DOHH2 (cell line): ENCODE measurements around the gene RHBDF2.

Experiments used
- H3F3A ChIP-seq: fragments of 200-600 bp; sonication (generic), shearing (Covaris generic); 2 replicates; pipeline ENCODE4 v1.6.0; 2016; ENCODE audit warnings: antibody characterized with exemption, mild to moderate bottlenecking; ENCODE audit not compliant: control insufficient read depth, insufficient read depth
- H3K27ac ChIP-seq: fragments of 200-600 bp; sonication (generic); 2 replicates; pipeline ENCODE4 v1.5.1; 2014; ENCODE audit warnings: low read depth, mild to moderate bottlenecking, low read length, moderate library complexity
- H3K27me3 ChIP-seq: fragments of 200-600 bp; sonication (generic); 2 replicates; pipeline ENCODE4 v1.6.1; 2014; ENCODE audit warnings: mild to moderate bottlenecking, low read length, mixed read lengths; ENCODE audit not compliant: control insufficient read depth
- H3K36me3 ChIP-seq: fragments of 200-600 bp; sonication (generic); 2 replicates; pipeline ENCODE4 v1.6.1; 2014; ENCODE audit warnings: mild to moderate bottlenecking, low read length, moderate library complexity, mixed read lengths; ENCODE audit not compliant: control insufficient read depth
- H3K4me1 ChIP-seq: fragments of 200-600 bp; sonication (generic); 2 replicates; pipeline ENCODE4 v1.6.1; 2014; ENCODE audit warnings: mild to moderate bottlenecking, low read length, mixed read lengths; ENCODE audit not compliant: control insufficient read depth
- H3K4me2 ChIP-seq: fragments of 200-600 bp; sonication (generic); 2 replicates; pipeline ENCODE4 v1.6.0; 2014; ENCODE audit warnings: mild to moderate bottlenecking, low read length, moderate library complexity
- H3K4me3 ChIP-seq: fragments of 200-600 bp; sonication (generic); 2 replicates; pipeline ENCODE4 v1.5.1; 2014; ENCODE audit warnings: mild to moderate bottlenecking, low read length, mixed read lengths
- H3K79me2 ChIP-seq: fragments of 200-600 bp; sonication (generic); 2 replicates; pipeline ENCODE4 v1.6.1; 2014; ENCODE audit warnings: mild to moderate bottlenecking, low read length, mixed read lengths; ENCODE audit not compliant: control insufficient read depth
- H3K9me2 ChIP-seq: fragments of 200-600 bp; sonication (generic); replicated peaks from 2 replicates; pipeline ENCODE4 v1.6.1; 2014; ENCODE audit warnings: mild to moderate bottlenecking, low read length, mixed read lengths; ENCODE audit not compliant: control insufficient read depth
- H3K9me3 ChIP-seq: fragments of 200-600 bp; sonication (generic); 2 replicates; pipeline ENCODE4 v1.6.1; 2014; ENCODE audit warnings: antibody characterized with exemption, low read length, mixed read lengths; ENCODE audit not compliant: control insufficient read depth, insufficient read depth
- H4K20me1 ChIP-seq: fragments of 200-600 bp; sonication (generic); 2 replicates; pipeline ENCODE4 v1.6.0; 2014; ENCODE audit warnings: low read depth, mild to moderate bottlenecking, antibody characterized with exemption, low read length, moderate library complexity; ENCODE audit not compliant: control insufficient read depth, insufficient read depth
- CTCF ChIP-seq: fragments of 200-600 bp; sonication (generic); IDR thresholded peaks from one replicate; pipeline ENCODE4 v1.5.1; 2014; ENCODE audit warnings: antibody characterized with exemption, mild to moderate bottlenecking, low read depth, low read length; ENCODE audit not compliant: poor library complexity, severe bottlenecking
- EZH2phosphoT487 ChIP-seq: fragments of 200-600 bp; sonication (generic); IDR thresholded peaks from 2 replicates; pipeline ENCODE4 v1.6.1; 2017; ENCODE audit warnings: borderline replicate concordance, mild to moderate bottlenecking, antibody characterized with exemption, low read length, moderate library complexity, mixed read lengths

RHBDF2 gene

GRCh38 chr17:76532072-76532651 is 30.9 kb upstream of the RHBDF2 start:
- TF ChIP-seq EZH2phosphoT487: no peak
- TF ChIP-seq CTCF: no peak
- Histone ChIP-seq H4K20me1 (no peaks in the 10 kb centered on the region), H3K9me3 (no peaks in the 10 kb centered on the region), H3K36me3 (no peaks in the 10 kb centered on the region), H3F3A (no peaks in the 10 kb centered on the region), H3K27me3 (no peaks in the 10 kb centered on the region), H3K79me2 (no peaks in the 10 kb centered on the region), H3K4me3 (no peak overlapping the region), H3K9me2 (no peaks in the 10 kb centered on the region), H3K4me1 (peaks cover 27% of the 10 kb centered on the region), H3K27ac (no peak overlapping the region), H3K4me2 (no peak overlapping the region)

- Histone ChIP-seq H3K9me2 (no peaks in the 10 kb centered on the region), H3K27me3 (no peaks in the 10 kb centered on the region), H3K4me1 (peaks cover 29% of the 10 kb centered on the region)
These were observed 30.3 kb upstream of the RHBDF2 start for GRCh38 chr17:76531486-76532038.

DNA sequence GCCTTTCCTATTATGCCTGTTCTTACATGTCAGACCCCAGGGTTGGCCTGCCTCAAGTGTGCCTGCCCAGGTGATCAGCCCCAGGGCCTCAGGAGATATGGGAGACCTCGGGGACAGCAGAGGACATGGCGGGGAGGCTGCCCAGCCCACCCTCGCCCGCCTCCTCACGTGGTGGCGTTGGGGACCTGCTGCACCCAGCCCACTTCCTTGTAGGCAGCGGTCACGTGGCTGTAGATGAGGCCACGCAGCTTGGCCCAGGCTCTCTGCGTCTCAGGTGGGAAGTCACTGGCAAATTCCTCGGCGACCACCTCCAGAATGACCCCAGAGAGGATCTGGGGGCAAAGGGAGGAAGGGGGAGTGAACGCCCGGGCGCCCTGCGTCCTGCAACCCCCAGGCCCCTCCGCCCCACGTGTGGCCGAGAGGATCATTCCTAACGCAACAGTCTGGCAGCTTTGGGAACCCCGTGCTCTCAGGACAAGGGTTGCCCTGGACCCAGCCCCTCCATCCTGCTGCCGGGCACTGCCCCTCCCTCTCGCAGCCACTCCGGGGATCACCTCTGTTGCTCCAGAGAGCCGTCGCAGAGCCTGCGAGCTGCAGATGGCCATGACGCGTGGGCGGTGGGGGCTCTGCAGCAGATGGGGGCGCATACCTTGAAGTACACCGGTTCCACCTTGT is 29.7 kb upstream of the RHBDF2 start:
- Histone ChIP-seq H3K27ac (no peak overlapping the region), H4K20me1 (no peaks in the 10 kb centered on the region), H3K27me3 (no peaks in the 10 kb centered on the region), H3K36me3 (no peaks in the 10 kb centered on the region), H3K9me2 (no peaks in the 10 kb centered on the region), H3K79me2 (no peaks in the 10 kb centered on the region), H3K9me3 (no peaks in the 10 kb centered on the region), H3F3A (no peaks in the 10 kb centered on the region), H3K4me3 (no peak overlapping the region), H3K4me2 (no peak overlapping the region), H3K4me1 (peaks cover 29% of the 10 kb centered on the region)
- TF ChIP-seq EZH2phosphoT487 (no peak), CTCF (no peak)

More at GRCh38 chr17:76531486-76532038, 30.3 kb upstream of the RHBDF2 start:
- no peaks in the 10 kb centered on the region for H4K20me1 ChIP-seq
- H3K4me3 ChIP-seq: no peak overlapping the region
- no peak for TF ChIP-seq CTCF
- no peak for TF ChIP-seq EZH2phosphoT487
- H3F3A ChIP-seq: no peaks in the 10 kb centered on the region
- H3K79me2 ChIP-seq: no peaks in the 10 kb centered on the region
- H3K36me3 ChIP-seq: no peaks in the 10 kb centered on the region
- H3K27ac ChIP-seq: no peak overlapping the region
- H3K4me2 ChIP-seq: no peak overlapping the region
- H3K9me3 ChIP-seq: no peaks in the 10 kb centered on the region
